ENCODE results near the gene PLA2G5. TPM values are rescaled to one million over a fixed set of nuclear protein-coding genes. Genes with fewer than 3 reads are reported as not detected.

PLA2G5 gene
- total and polyA plus RNA-seq, 2 of the 13 experiments (the other 11 are each of a cell fraction or from before 2014, with no cell fraction given): not detected

- no peak for DNase-seq (ENCODE audit: low spot score)
- H3K79me2 ChIP-seq (ENCODE audit: insufficient read depth, low read length): no peaks in the 10 kb centered on the region
- no peaks in the 10 kb centered on the region for H3K4me1 ChIP-seq (ENCODE audit: insufficient read depth, low read length)
- H2AFZ ChIP-seq (ENCODE audit: low read length): no peak overlapping the region
- BruUV-seq (replicated peaks): no TSS peak
- H3K9me3 ChIP-seq (ENCODE audit: low read length): peaks cover 35% of the 10 kb centered on the region
- no peak overlapping the region for H3K27ac ChIP-seq (ENCODE audit: extremely low read length, insufficient read depth, low read length)
- no peak overlapping the region for H3K9ac ChIP-seq (ENCODE audit: insufficient read depth, low read depth, low read length)
- no peak for ATAC-seq
- no peak overlapping the region for H3K4me2 ChIP-seq (ENCODE audit: low read depth, low read length)
- FAIRE-seq: no peak
- no peaks in the 10 kb centered on the region for H3K36me3 ChIP-seq (replicated peaks in 1 of 2; ENCODE audit: control insufficient read depth in 1 of 2, insufficient read depth in 2 of 2, low read length in 2 of 2)
- ChIA-PET POLR2A (no interaction called here), CTCF (ENCODE audit: low intra/inter-chr PET ratio, low total read pairs) (no interaction called here)
- H3K4me3 ChIP-seq (replicated peaks in 1 of 3; ENCODE audit: insufficient read depth in 1 of 3, low read depth in 2 of 3, low read length in 3 of 3): no peak overlapping the region
- in situ Hi-C loops (cut with HindIII; ENCODE audit: extremely low pct_ligation_motif_present, low pct_unique_long_range_greater_than_20kb) (no loop called here), intact Hi-C loops (cut with micrococcal nuclease; ENCODE audit: unreplicated experiment) (no loop called here)
- no peaks in the 10 kb centered on the region for H4K20me1 ChIP-seq (ENCODE audit: insufficient read depth, low read length)
- H3K27me3 ChIP-seq (ENCODE audit: control insufficient read depth in 1 of 2, insufficient read depth in 2 of 2, low read length in 2 of 2): no peaks in the 10 kb centered on the region
- TF ChIP-seq ZBTB10 (CRISPR knock-in tag; IDR thresholded peaks at IDR 0.05; ENCODE audit: borderline replicate concordance) (no peak), MED8 (CRISPR knock-in tag; IDR thresholded peaks at IDR 0.05; ENCODE audit: insufficient replicate concordance) (no peak), SALL1 (CRISPR knock-in tag; IDR thresholded peaks at IDR 0.05) (no peak), SP4 (CRISPR knock-in tag; IDR thresholded peaks at IDR 0.05) (no peak), ZBTB43 (CRISPR knock-in tag; conservative IDR thresholded peaks at IDR 0.05) (no peak), NFKBIZ (CRISPR knock-in tag; IDR thresholded peaks at IDR 0.05) (no peak), MNT (IDR thresholded peaks at IDR 0.05) (no peak), DMAP1 (CRISPR knock-in tag; IDR thresholded peaks at IDR 0.05) (no peak), CREB3 (CRISPR knock-in tag; IDR thresholded peaks at IDR 0.05) (no peak), FOSL1 (CRISPR knock-in tag; IDR thresholded peaks at IDR 0.05; ENCODE audit: borderline replicate concordance) (no peak), ZNF138 (CRISPR knock-in tag; IDR thresholded peaks at IDR 0.05; ENCODE audit: low read depth) (no peak)
Observed at GRCh38 chr1:20051218-20051829, 18.7 kb upstream of the PLA2G5 start.
